DOHH2 (cell line): ENCODE data around the gene LRRC8E.

Experiments used
- CTCF ChIP-seq: fragments of 200-600 bp; sonication (generic); IDR thresholded peaks from one replicate; pipeline ENCODE4 v1.5.1; 2014; ENCODE audit warnings: antibody characterized with exemption, mild to moderate bottlenecking, low read depth, low read length; ENCODE audit not compliant: poor library complexity, severe bottlenecking
- EZH2phosphoT487 ChIP-seq: fragments of 200-600 bp; sonication (generic); IDR thresholded peaks from 2 replicates; pipeline ENCODE4 v1.6.1; 2017; ENCODE audit warnings: borderline replicate concordance, mild to moderate bottlenecking, antibody characterized with exemption, low read length, moderate library complexity, mixed read lengths

GRCh38 chr19:7909471-7910067 is 21.3 kb downstream of the LRRC8E start:
- no peak for TF ChIP-seq EZH2phosphoT487
- TF ChIP-seq CTCF, result no peak
